Psoas muscle (tissue), 8 donors: ENCODE data around the gene HNRNPF. TPM values are rescaled to one million over a fixed set of nuclear protein-coding genes. Genes with fewer than 3 reads are reported as not detected.

Experiments
- ATAC-seq, 4 donors: fragments of 200-7000 bp; cut with Tn5 transposase; one replicate each; pipeline ENCODE4 v1.9.1; 2020; ENCODE audit warnings: moderate library complexity in 3 of 4, mild to moderate bottlenecking in 2 of 4
- DNase-seq, 2 donors: peaks; one replicate each; pipeline ENCODE4 v3.0.0-alpha.2; 2020
- H3K27ac ChIP-seq: fragments of 200-600 bp; one replicate; pipeline ENCODE4 v1.8.0; 2022
- H3K27me3 ChIP-seq, 3 donors: fragments of 200-600 bp in 1 of 3; one replicate each; pipeline versions ENCODE4 v1.6.1 to v1.8.0; 2013 to 2022; ENCODE audit warnings: low read length in 2 of 3, mild to moderate bottlenecking in 2 of 3, moderate library complexity in 1 of 3; ENCODE audit not compliant: insufficient read depth in 3 of 3
- H3K36me3 ChIP-seq, 2 donors: fragments of 200-600 bp in 1 of 2; one replicate each; pipeline versions ENCODE4 v1.6.1 to v1.8.0; 2013 to 2022; ENCODE audit warnings: low read depth in 1 of 2, mild to moderate bottlenecking in 1 of 2, moderate library complexity in 1 of 2; ENCODE audit not compliant: insufficient read depth in 1 of 2
- H3K4me1 ChIP-seq: fragments of 200-600 bp; one replicate; pipeline ENCODE4 v1.8.0; 2022
- H3K4me3 ChIP-seq: fragments of 200-600 bp; one replicate; pipeline ENCODE4 v1.8.0; 2022; ENCODE audit warnings: mild to moderate bottlenecking
- H3K9me3 ChIP-seq: fragments of 200-600 bp; one replicate; pipeline ENCODE4 v1.8.0; 2022
- CTCF ChIP-seq: fragments of 200-600 bp; IDR thresholded peaks from one replicate; pipeline ENCODE4 v1.8.0; 2022; ENCODE audit warnings: antibody characterized with exemption
- WGBS, 3 donors: extraction: QIAGEN DNeasy Blood & Tissue Kit; methylation state at CpG; one replicate each; pipeline versions ENCODE4 v1.1.6 to v1.1.7; 2013; 5-methylcytosine and 5-hydroxymethylcytosine counted together
- intact Hi-C, 2 donors: fragments of 100-400 bp; cut with DNase I; formaldehyde crosslinking; loops; one replicate each; pipeline versions ENCODE4 v1.11.0 to v1.14.2; 2022
- polyA plus RNA-seq, 3 donors: library from polyadenylated mRNA; stranded (reverse); fragments of 200-250 nt; gene quantifications; one replicate each; pipeline ENCODE4 v1.2.3, GENCODE V29; 2013
- total RNA-seq, 4 donors: library from RNA; stranded (reverse); fragmentation: NEBNext Ultra II Directional in 2 of 4; extraction: Animal tissue kit (Norgen Biotek cat#: 25700) in 2 of 4; gene quantifications; one replicate each; pipeline versions ENCODE4 v1.2.1 to v1.2.4, GENCODE V29; 2021 to 2023
- donor health status: healthy with polysubstance abuse.
- donor health status: DM: no; HTN: no; CAD: no; lungs with moderate emphysema.
- donor health status: Bipolar disorder and iron deficiency.
- donor health status: healthy.
- donor health status: DM: yes; HTN: yes; CAD: no.
- donor health status: DM: no; HTN: no; CAD: no.
- donor health status: DM: no; HTN: no; CAD: no.
- donor health status: DM: yes; HTN: yes; CAD: no.

HNRNPF gene
- total and polyA plus RNA-seq, 7 donors: 62.1 to 154 (median 89.7) TPM

GRCh38 chr10:43352951-43353350, 56.0 kb downstream of the HNRNPF start:
- Histone ChIP-seq H3K27me3 (peaks cover 0 to 12% (median 0%) of the 10 kb centered on the region in 3 donors), H3K27ac (no peak overlapping the region), H3K4me3 (no peak overlapping the region), H3K9me3 (no peaks in the 10 kb centered on the region), H3K36me3 (no peaks in the 10 kb centered on the region), H3K4me1 (no peaks in the 10 kb centered on the region)
- TF ChIP-seq CTCF: no peak
- ATAC-seq (no peak), DNase-seq (peak in 1 of 2 donors; percentile 15)
- intact Hi-C loops: no loop called here
- 64 to 70% (median 64%) methylated on average over 7 of the region's 7 CpGs for WGBS, 3 donors

GRCh38 chr10:43351301-43351700, 57.7 kb downstream of the HNRNPF start:
- Histone ChIP-seq H3K9me3 (no peaks in the 10 kb centered on the region), H3K4me1 (no peaks in the 10 kb centered on the region), H3K4me3 (no peak overlapping the region), H3K27me3 (peaks cover 0 to 12% (median 0%) of the 10 kb centered on the region in 3 donors), H3K27ac (no peak overlapping the region), H3K36me3 (no peaks in the 10 kb centered on the region)
- DNase-seq (no peak), ATAC-seq (no peak)
- intact Hi-C loops: no loop called here
- WGBS, 3 donors: 69 to 78% (median 76%) methylated on average over 12 to 14 of the region's 14 CpGs
- no peak for TF ChIP-seq CTCF

GRCh38 chr10:43350686-43351085, 58.3 kb downstream of the HNRNPF start:
- no peak for TF ChIP-seq CTCF
- H3K4me3 ChIP-seq: no peak overlapping the region
- WGBS, 3 donors: 22 to 46% (median 25%) methylated on average over 34 of the region's 34 CpGs

GRCh38 chr10:43350156-43350555, 58.8 kb downstream of the HNRNPF start:
- no peak overlapping the region for H3K27ac ChIP-seq
- no peak for DNase-seq
- no peak for TF ChIP-seq CTCF
- no peaks in the 10 kb centered on the region for H3K4me1 ChIP-seq
- no peaks in the 10 kb centered on the region for H3K36me3 ChIP-seq
- 49 to 59% (median 54%) methylated on average over 7 of the region's 7 CpGs for WGBS, 3 donors
- peaks cover 0 to 12% (median 0%) of the 10 kb centered on the region in 3 donors for H3K27me3 ChIP-seq
- ATAC-seq: no peak
- H3K9me3 ChIP-seq: no peaks in the 10 kb centered on the region
- H3K4me3 ChIP-seq: no peak overlapping the region
- intact Hi-C loops: no loop called here

More at GRCh38 chr10:43350686-43351085, 58.3 kb downstream of the HNRNPF start:
- H3K36me3 ChIP-seq: no peaks in the 10 kb centered on the region
- no peak for ATAC-seq
- no peaks in the 10 kb centered on the region for H3K4me1 ChIP-seq
- H3K27ac ChIP-seq: no peak overlapping the region
- intact Hi-C loops: no loop called here
- peaks cover 0 to 12% (median 0%) of the 10 kb centered on the region in 3 donors for H3K27me3 ChIP-seq
- H3K9me3 ChIP-seq: no peaks in the 10 kb centered on the region
- DNase-seq: no peak
